ENCODE results near the gene FBH1. TPM values are rescaled to one million over a fixed set of nuclear protein-coding genes. Genes with fewer than 3 reads are reported as not detected.
A peak's percentile ranks its signal among the peaks of the same experiment; 100 is the strongest.

FBH1 gene
- total RNA-seq, 1 donor: 93.7 TPM

- no peak overlapping the region for H3K4me2 ChIP-seq (ENCODE audit: insufficient read depth, low read length)
- no peak overlapping the region for H3K27ac ChIP-seq (ENCODE audit: low read depth, low read length)
- H3K4me1 ChIP-seq (ENCODE audit: insufficient read depth, low read length): no peaks in the 10 kb centered on the region
- DNase-seq (ENCODE audit: insufficient read length, low spot score, missing footprints): no peak
- no peaks in the 10 kb centered on the region for H3K27me3 ChIP-seq (ENCODE audit: insufficient read depth, low read length)
- H2AFZ ChIP-seq (ENCODE audit: low read length): no peak overlapping the region
- no peaks in the 10 kb centered on the region for H3K36me3 ChIP-seq (ENCODE audit: insufficient read depth, low read length)
- no peak for TF ChIP-seq CTCF (IDR thresholded peaks at IDR 0.05; ENCODE audit: extremely low read depth, low read depth, low read length)
- H3K9me3 ChIP-seq (ENCODE audit: low read depth, low read length): no peaks in the 10 kb centered on the region
- no peak overlapping the region for H3K4me3 ChIP-seq (ENCODE audit: insufficient read depth, low read length)
- H4K20me1 ChIP-seq (ENCODE audit: insufficient read depth, low read length): no peaks in the 10 kb centered on the region
- no peaks in the 10 kb centered on the region for H3K79me2 ChIP-seq (ENCODE audit: insufficient read depth, low read length)
These were observed 83.0 kb downstream of the FBH1 start for GRCh38 chr10:5973069-5973468.

- Histone ChIP-seq H2AFZ (ENCODE audit: low read length) (peak overlapping the region; percentile 73), H3K4me2 (ENCODE audit: insufficient read depth, low read length) (peak overlapping the region; percentile 84), H3K9me3 (ENCODE audit: low read depth, low read length) (no peaks in the 10 kb centered on the region), H3K79me2 (ENCODE audit: insufficient read depth, low read length) (no peaks in the 10 kb centered on the region), H3K4me3 (ENCODE audit: insufficient read depth, low read length) (peak overlapping the region; percentile 87), H3K4me1 (ENCODE audit: insufficient read depth, low read length) (no peaks in the 10 kb centered on the region), H4K20me1 (ENCODE audit: insufficient read depth, low read length) (no peaks in the 10 kb centered on the region), H3K27me3 (ENCODE audit: insufficient read depth, low read length) (no peaks in the 10 kb centered on the region), H3K27ac (ENCODE audit: low read depth, low read length) (no peak overlapping the region), H3K36me3 (ENCODE audit: insufficient read depth, low read length) (no peaks in the 10 kb centered on the region)
- no peak for TF ChIP-seq CTCF (IDR thresholded peaks at IDR 0.05; ENCODE audit: extremely low read depth, low read depth, low read length)
- peak; percentile 79 for DNase-seq (ENCODE audit: insufficient read length, low spot score, missing footprints)
These were observed 85.8 kb downstream of the FBH1 start for GRCh38 chr10:5975641-5976473.

GRCh38 chr10:5976512-5977470 is 86.7 kb downstream of the FBH1 start:
- H3K4me2 ChIP-seq (ENCODE audit: insufficient read depth, low read length): peak overlapping the region; percentile 84

More at GRCh38 chr10:5976512-5977470, 86.7 kb downstream of the FBH1 start:
- H2AFZ ChIP-seq (ENCODE audit: low read length): peak overlapping the region; percentile 73
- no peak overlapping the region for H3K27ac ChIP-seq (ENCODE audit: low read depth, low read length)
- H3K4me1 ChIP-seq (ENCODE audit: insufficient read depth, low read length): no peaks in the 10 kb centered on the region
- no peaks in the 10 kb centered on the region for H3K9me3 ChIP-seq (ENCODE audit: low read depth, low read length)
- H3K36me3 ChIP-seq (ENCODE audit: insufficient read depth, low read length): no peaks in the 10 kb centered on the region
- H4K20me1 ChIP-seq (ENCODE audit: insufficient read depth, low read length): no peaks in the 10 kb centered on the region
- no peak for TF ChIP-seq CTCF (IDR thresholded peaks at IDR 0.05; ENCODE audit: extremely low read depth, low read depth, low read length)
- H3K27me3 ChIP-seq (ENCODE audit: insufficient read depth, low read length): no peaks in the 10 kb centered on the region
- DNase-seq (ENCODE audit: insufficient read length, low spot score, missing footprints): peak; percentile 92
- peak overlapping the region; percentile 87 for H3K4me3 ChIP-seq (ENCODE audit: insufficient read depth, low read length)
- H3K79me2 ChIP-seq (ENCODE audit: insufficient read depth, low read length): no peaks in the 10 kb centered on the region

Data from osteoblast (primary cell).